Tibial nerve (tissue), 4 donors: ENCODE measurements around the gene ADAMTS17. TPM values are rescaled to one million over a fixed set of nuclear protein-coding genes. Genes with fewer than 3 reads are reported as not detected.

ENCODE experiments used
- DNase-seq, 2 donors: peaks; one replicate each; pipeline ENCODE4 v3.0.0-alpha.2; 2019; ENCODE audit warnings: low spot score in 2 of 2
- H3K27ac ChIP-seq, 4 donors: fragments of 200-600 bp; sonication (generic) in 3 of 4; one replicate each; pipeline ENCODE4 v1.5.1; 2017 to 2019; ENCODE audit warnings: mild to moderate bottlenecking in 1 of 4
- H3K27me3 ChIP-seq, 2 donors: fragments of 200-600 bp; sonication (generic) in 1 of 2; one replicate each; pipeline versions ENCODE4 v1.5.1 to v1.6.0; 2017 to 2019
- H3K36me3 ChIP-seq, 3 donors: fragments of 200-600 bp; sonication (generic); one replicate each; pipeline ENCODE4 v1.5.1; 2018 to 2019
- H3K4me1 ChIP-seq, 4 donors: fragments of 200-600 bp; sonication (generic) in 3 of 4; one replicate each; pipeline ENCODE4 v1.5.1; 2017 to 2019
- H3K4me3 ChIP-seq, 4 donors: fragments of 200-600 bp; sonication (generic) in 3 of 4; one replicate each; pipeline ENCODE4 v1.5.1; 2017 to 2019; ENCODE audit warnings: mild to moderate bottlenecking in 1 of 4, moderate library complexity in 1 of 4
- H3K9me3 ChIP-seq, 4 donors: fragments of 200-600 bp; sonication (generic) in 3 of 4; one replicate each; pipeline ENCODE4 v1.5.1; 2017 to 2019
- CTCF ChIP-seq, 5 experiments: fragments of 200-600 bp in 3 of 5; fragments of 450-650 bp in 2 of 5; sonication (generic) in 3 of 5; IDR thresholded peaks; one replicate each; pipeline ENCODE4 v1.5.1; 2016 to 2019; ENCODE audit warnings: antibody characterized with exemption in 5 of 5, mild to moderate bottlenecking in 3 of 5, moderate library complexity in 2 of 5
- EP300 ChIP-seq, 2 donors: sonication (generic); formaldehyde crosslinking; IDR thresholded peaks; one replicate each; pipeline ENCODE4 v1.6.1; 2017; ENCODE audit warnings: antibody characterized with exemption in 2 of 2, mild to moderate bottlenecking in 1 of 2
- POLR2A ChIP-seq, 2 donors: fragments of 450-650 bp; IDR thresholded peaks; one replicate each; pipeline ENCODE4 v1.6.1; 2017; ENCODE audit warnings: antibody characterized with exemption in 2 of 2, mild to moderate bottlenecking in 2 of 2, moderate library complexity in 2 of 2
- WGBS, 2 donors: methylation state at CpG; one replicate each; pipeline ENCODE4 v1.1.5; 2018; 5-methylcytosine and 5-hydroxymethylcytosine counted together
- total RNA-seq, 4 donors: library from RNA; depleted of rRNA; stranded (reverse); fragments of >200 nt; gene quantifications; one replicate each; pipeline ENCODE4 v1.1.0, GENCODE V29; 2016

ADAMTS17 gene
- total RNA-seq, 4 donors from 2014 or later: 0.66 to 5.5 (median 3.7) TPM

GRCh38 chr15:100255644-100256043 lies 86.1 kb downstream of the ADAMTS17 start:
- no peak for TF ChIP-seq POLR2A (IDR thresholded peaks at IDR 0.05)
- no peak for TF ChIP-seq CTCF (IDR thresholded peaks at IDR 0.05)
- TF ChIP-seq EP300 (IDR thresholded peaks at IDR 0.05): no peak
- H3K4me1 ChIP-seq: no peaks in the 10 kb centered on the region
- WGBS, 2 donors: 94 to 97% methylated on average over 6 of the region's 6 CpGs

DNA sequence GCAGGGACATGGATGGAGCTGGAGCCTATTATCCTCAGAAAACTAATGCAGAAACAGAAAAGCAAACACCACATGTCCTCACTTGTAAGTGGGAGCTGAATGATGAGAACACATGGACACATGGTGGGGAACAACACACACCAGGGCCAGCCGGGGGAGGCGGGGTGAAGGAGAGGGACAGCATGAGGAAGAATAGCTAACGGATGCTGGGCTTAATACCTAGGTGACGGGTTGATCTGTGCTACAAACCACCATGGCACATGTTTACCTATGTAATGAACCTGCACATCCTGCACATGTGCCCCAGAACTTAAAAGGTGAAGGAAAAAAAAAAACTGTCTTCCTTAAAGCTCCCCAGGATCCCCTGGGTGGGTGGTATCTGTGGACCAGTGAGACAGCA lies 87.1 kb downstream of the ADAMTS17 start:
- no peak for TF ChIP-seq CTCF (IDR thresholded peaks at IDR 0.05)
- TF ChIP-seq EP300 (IDR thresholded peaks at IDR 0.05): no peak
- TF ChIP-seq POLR2A (IDR thresholded peaks at IDR 0.05): no peak
- no peaks in the 10 kb centered on the region for H3K9me3 ChIP-seq
- no peaks in the 10 kb centered on the region for H3K27me3 ChIP-seq
- peaks cover 0 to 7% (median 0%) of the 10 kb centered on the region in 4 donors for H3K4me1 ChIP-seq
- WGBS, 2 donors: 70 to 71% methylated on average over 4 of the region's 4 CpGs
- no peak overlapping the region for H3K4me3 ChIP-seq
- DNase-seq: no peak
- no peaks in the 10 kb centered on the region for H3K36me3 ChIP-seq
- no peak overlapping the region for H3K27ac ChIP-seq

More at GRCh38 chr15:100255644-100256043, 86.1 kb downstream of the ADAMTS17 start:
- Histone ChIP-seq H3K27me3 (no peaks in the 10 kb centered on the region), H3K36me3 (no peaks in the 10 kb centered on the region), H3K4me3 (no peak overlapping the region), H3K9me3 (no peaks in the 10 kb centered on the region), H3K27ac (no peak overlapping the region)
- DNase-seq: no peak

GRCh38 chr15:100254285-100254684 lies 87.5 kb downstream of the ADAMTS17 start:
- Histone ChIP-seq H3K36me3 (no peaks in the 10 kb centered on the region), H3K4me3 (no peak overlapping the region), H3K9me3 (no peaks in the 10 kb centered on the region), H3K27ac (no peak overlapping the region), H3K27me3 (no peaks in the 10 kb centered on the region), H3K4me1 (peaks cover 0 to 7% (median 0%) of the 10 kb centered on the region in 4 donors)
- TF ChIP-seq CTCF (IDR thresholded peaks at IDR 0.05) (no peak), EP300 (IDR thresholded peaks at IDR 0.05) (no peak), POLR2A (IDR thresholded peaks at IDR 0.05) (no peak)
- WGBS, 2 donors: 55 to 78% methylated on average over 5 of the region's 5 CpGs
- no peak for DNase-seq

- Histone ChIP-seq H3K36me3 (no peaks in the 10 kb centered on the region), H3K4me1 (peaks cover 0 to 7% (median 0%) of the 10 kb centered on the region in 4 donors), H3K4me3 (no peak overlapping the region), H3K9me3 (no peaks in the 10 kb centered on the region), H3K27ac (no peak overlapping the region), H3K27me3 (no peaks in the 10 kb centered on the region)
- 70 to 83% methylated on average over 1 of the region's 1 CpG for WGBS, 2 donors
- no peak for TF ChIP-seq CTCF (IDR thresholded peaks at IDR 0.05)
- TF ChIP-seq EP300 (IDR thresholded peaks at IDR 0.05): no peak
- no peak for TF ChIP-seq POLR2A (IDR thresholded peaks at IDR 0.05)
- DNase-seq: no peak
These were observed 88.1 kb downstream of the ADAMTS17 start for GRCh38 chr15:100253640-100254039.

GRCh38 chr15:100252779-100253417 lies 88.9 kb downstream of the ADAMTS17 start:
- Histone ChIP-seq H3K36me3 (no peaks in the 10 kb centered on the region), H3K4me1 (peaks cover 0 to 7% (median 0%) of the 10 kb centered on the region in 4 donors), H3K27ac (no peak overlapping the region), H3K27me3 (no peaks in the 10 kb centered on the region), H3K4me3 (no peak overlapping the region), H3K9me3 (no peaks in the 10 kb centered on the region)
- 67 to 78% methylated on average over 9 of the region's 9 CpGs for WGBS, 2 donors
- DNase-seq: no peak
- no peak for TF ChIP-seq CTCF (IDR thresholded peaks at IDR 0.05)
- TF ChIP-seq EP300 (IDR thresholded peaks at IDR 0.05): no peak
- no peak for TF ChIP-seq POLR2A (IDR thresholded peaks at IDR 0.05)
